Panc1 (cell line): ENCODE results near the gene WIF1. TPM values are rescaled to one million over a fixed set of nuclear protein-coding genes. Genes with fewer than 3 reads are reported as not detected.

Experiments
- ATAC-seq: fragments of 200-7000 bp; cut with Tn5 transposase; 2 replicates; pipeline ENCODE4 v1.9.1; 2020; ENCODE audit warnings: mild to moderate bottlenecking, moderate library complexity
- Bru-seq: library from RNA; stranded (reverse); fragments of 400-500 nt; gene quantifications from one replicate; lab custom pipeline; 2021; lab: Mats Ljungman, UMichigan
- BruChase-seq, 2 experiments: library from RNA; stranded (reverse); fragments of 400-500 nt; gene quantifications; one replicate each; lab custom pipeline; 2021; lab: Mats Ljungman, UMichigan
- BruUV-seq: library from RNA; stranded (reverse); fragments of 400-500 nt; replicated peaks from 2 replicates; lab custom pipeline; 2021; lab: Mats Ljungman, UMichigan
- CTCF ChIA-PET: fragments of 300-600 bp; sonication (Branson Sonifier 250); formaldehyde crosslinking; loops from one replicate; lab custom pipeline; 2022; ENCODE audit warnings: antibody characterized with exemption; lab: Charles Lee
- POLR2A ChIA-PET: fragments of 300-600 bp; sonication (Branson Sonifier 250); formaldehyde crosslinking; loops from one replicate; lab custom pipeline; 2022; ENCODE audit warnings: antibody characterized with exemption; lab: Charles Lee
- DNase-seq: peaks from one replicate; pipeline ENCODE4 v3.0.0-alpha.2; 2010; ENCODE audit warnings: low read depth, low spot score
- H3K27ac ChIP-seq: 2 replicates; pipeline ENCODE4 v1.5.1; 2011; ENCODE audit warnings: mild to moderate bottlenecking, low read length, inconsistent platforms
- H3K27me3 ChIP-seq: fragments of 200-500 bp; sonication (Bioruptor generic); 2 replicates; pipeline ENCODE4 v1.6.0; 2014; ENCODE audit warnings: low read length, inconsistent platforms; ENCODE audit not compliant: control insufficient read depth, insufficient read depth
- H3K36me3 ChIP-seq: fragments of 200-500 bp; sonication (Bioruptor generic); 2 replicates; pipeline ENCODE4 v1.5.1; 2014; ENCODE audit warnings: inconsistent platforms, mild to moderate bottlenecking, low read length, moderate library complexity; ENCODE audit not compliant: control insufficient read depth, insufficient read depth
- H3K4me1 ChIP-seq: 2 replicates; pipeline ENCODE4 v1.5.1; 2011; ENCODE audit warnings: inconsistent platforms, mild to moderate bottlenecking, low read length, moderate library complexity; ENCODE audit not compliant: control insufficient read depth, insufficient read depth
- H3K4me3 ChIP-seq, 2 experiments: 2 replicates each; pipeline ENCODE4 v1.5.1; 2011 to 2012; ENCODE audit warnings: low read depth in 2 of 2, low read length in 2 of 2, mild to moderate bottlenecking in 2 of 2, inconsistent platforms in 1 of 2, moderate library complexity in 1 of 2
- H3K9me3 ChIP-seq: fragments of 200-500 bp; sonication (Bioruptor generic); 2 replicates; pipeline ENCODE4 v1.5.1; 2014; ENCODE audit warnings: low read depth, mild to moderate bottlenecking, inconsistent platforms, low read length, moderate library complexity; ENCODE audit not compliant: control insufficient read depth, insufficient read depth
- CTCF ChIP-seq: fragments of 450-650 bp; IDR thresholded peaks from 2 replicates; pipeline ENCODE4 v1.5.1; 2017; ENCODE audit warnings: mild to moderate bottlenecking
- POLR2AphosphoS5 ChIP-seq: IDR thresholded peaks from 2 replicates; pipeline ENCODE4 v1.6.1; 2012; ENCODE audit warnings: mild to moderate bottlenecking, low read depth, low read length, moderate library complexity
- REST ChIP-seq, 2 experiments: IDR thresholded peaks; 2 replicates each; pipeline ENCODE4 v1.6.1; 2011 to 2012; ENCODE audit warnings: low read depth in 2 of 2, control low read depth in 1 of 2, low read length in 1 of 2, mild to moderate bottlenecking in 1 of 2, moderate library complexity in 1 of 2; ENCODE audit not compliant: insufficient read depth in 1 of 2
- SIN3A ChIP-seq: IDR thresholded peaks from 2 replicates; pipeline ENCODE4 v1.6.1; 2012; ENCODE audit warnings: low read depth, mild to moderate bottlenecking, low read length, moderate library complexity, borderline replicate concordance; ENCODE audit not compliant: insufficient read depth
- TCF7L2 ChIP-seq: IDR thresholded peaks from 2 replicates; pipeline ENCODE4 v1.6.1; 2011; ENCODE audit warnings: mild to moderate bottlenecking, low read depth, low read length, inconsistent platforms
- in situ Hi-C: cut with HindIII; loops from 2 replicates; pipeline ENCODE4 v1.10.0; 2016; ENCODE audit warnings: low sequenced_read_pairs, low pct_unique_long_range_greater_than_20kb
- intact Hi-C: fragments of 100-400 bp; cut with micrococcal nuclease; formaldehyde crosslinking; loops from one replicate; pipeline ENCODE4 v1.10.0; 2022; ENCODE audit not compliant: unreplicated experiment
- long read RNA-seq: library from polyadenylated mRNA; unstranded; transcript quantifications from one replicate; pipeline ENCODE4 v2.0.0, GENCODE V29; 2021; ENCODE audit not compliant: unreplicated experiment
- polyA plus RNA-seq: library from polyadenylated mRNA; unstranded; fragments of >200 nt; gene quantifications from one replicate; pipeline ENCODE4 v1.2.1, GENCODE V29; 2012; ENCODE audit warnings: missing spikeins; ENCODE audit not compliant: insufficient read length
- total RNA-seq: library from RNA; stranded (reverse); gene quantifications from one replicate; pipeline ENCODE4 v1.2.1, GENCODE V29; 2021; ENCODE audit not compliant: unreplicated experiment

Gene WIF1
- total RNA-seq (not detected), Bru-seq, nascent RNA (percentile 4 among the genes with signal in this experiment), BruChase-seq, experiment 1, labeled RNA remaining after a 2-hour chase (percentile 6 among the genes with signal in this experiment), BruChase-seq, experiment 2, labeled RNA remaining after a 6-hour chase (percentile 1 among the genes with signal in this experiment)
- 0.19 TPM for polyA plus RNA-seq
- long read RNA-seq, partial matches to known transcripts, result 0 of 1 reads
- long read RNA-seq, other reads (novel, unspliced or antisense), result 1 of 1 reads

GRCh38 chr12:65121049-65121955, at the start of gene WIF1:
WIF1 (minus strand) TSS chr12:65121305; CDS start chr12:65121191, 114 bp downstream.
- in situ Hi-C loops, result no loop called here
- H3K27me3 ChIP-seq, result peaks cover 52% of the 10 kb centered on the region
- ChIA-PET POLR2A (no interaction called here), CTCF (interaction anchor here (0.7 kb wide), 1 partner anchor 1475 kb away, joined by 6 read pairs; no protein-coding TSS in a partner anchor)
- ATAC-seq (peak; percentile 88), DNase-seq (no peak)
- H3K9me3 ChIP-seq, result no peaks in the 10 kb centered on the region
- intact Hi-C loops, result no loop called here
- no peaks in the 10 kb centered on the region for H3K4me1 ChIP-seq
- peak within 1 kb of the TSS; percentile 22 to 24 for H3K4me3 ChIP-seq
- TF ChIP-seq SIN3A, result no peak
- TF ChIP-seq CTCF, result peak; percentile 80
- no TSS peak for BruUV-seq
- H3K27ac ChIP-seq, result no peak within 1 kb of the TSS
- no peaks in the 10 kb centered on the region; the same call in 1 of the 2 replicates for H3K36me3 ChIP-seq

- peaks cover 3% of the 10 kb centered on the region for H3K36me3 ChIP-seq
- peak overlapping the region; percentile 81 to 82 for H3K4me3 ChIP-seq
- DNase-seq, result no peak
- intact Hi-C loops (no loop called here), in situ Hi-C loops (no loop called here)
- POLR2A ChIA-PET, result interaction anchor here (0.6 kb wide), 1 partner anchor 13 kb away, joined by 4 read pairs; no protein-coding TSS in a partner anchor
- peaks cover 13% of the 10 kb centered on the region for H3K4me1 ChIP-seq
- H3K27ac ChIP-seq, result peak overlapping the region; percentile 83
- ATAC-seq, result peak; percentile 81
- CTCF ChIA-PET, result no interaction called here
- TF ChIP-seq CTCF (no peak), SIN3A (no peak; the same call in 1 of the 2 replicates), REST (IDR thresholded peaks at IDR 0.05; ENCODE audit: insufficient read depth in 1 of 2, low read depth in 2 of 2, low read length in 1 of 2) (no peak), POLR2AphosphoS5 (no peak), TCF7L2 (no peak)
- H3K9me3 ChIP-seq, result no peaks in the 10 kb centered on the region
- no peaks in the 10 kb centered on the region for H3K27me3 ChIP-seq
- BruUV-seq, result no TSS peak
Measured at GRCh38 chr12:65170209-65170881, 49.2 kb upstream of the WIF1 start.
